Mesodermal cell (in vitro differentiated cells): ENCODE measurements around the gene KCNJ1.

Source experiments
- H3K27ac ChIP-seq: 2 replicates; pipeline ENCODE4 v1.7.0; 2013; ENCODE audit warnings: mild to moderate bottlenecking, low read depth, low read length, moderate library complexity; ENCODE audit not compliant: severe bottlenecking
- H3K36me3 ChIP-seq: 2 replicates; pipeline ENCODE4 v1.7.1; 2013; ENCODE audit warnings: mild to moderate bottlenecking, low read length, moderate library complexity; ENCODE audit not compliant: control insufficient read depth, insufficient read depth
- H3K4me1 ChIP-seq: one replicate; pipeline ENCODE4 v1.7.1; 2013; ENCODE audit warnings: mild to moderate bottlenecking, low read length; ENCODE audit not compliant: insufficient read depth, control insufficient read depth, poor library complexity, severe bottlenecking
- H3K4me3 ChIP-seq: 2 replicates; pipeline ENCODE4 v1.7.0; 2013; ENCODE audit warnings: low read length, control low read depth, mild to moderate bottlenecking; ENCODE audit not compliant: insufficient read depth, poor library complexity, severe bottlenecking; ENCODE audit errors: extremely low read depth
- H3K9me3 ChIP-seq: 2 replicates; pipeline ENCODE4 v1.7.1; 2013; ENCODE audit warnings: mild to moderate bottlenecking, low read length, moderate library complexity; ENCODE audit not compliant: control insufficient read depth
- WGBS, 2 experiments: methylation state at CpG; one replicate each; pipeline ENCODE4 v1.1.5; 2013; ENCODE audit warnings: missing lambda C conversion rate in 2 of 2; ENCODE audit not compliant: insufficient coverage in 2 of 2; 5-methylcytosine and 5-hydroxymethylcytosine counted together

The KCNJ1 gene

GRCh38 chr11:128803449-128804245, 63.4 kb downstream of the KCNJ1 start:
- Histone ChIP-seq H3K27ac (no peak overlapping the region), H3K9me3 (no peaks in the 10 kb centered on the region), H3K36me3 (peaks cover 78% of the 10 kb centered on the region), H3K4me3 (no peak overlapping the region), H3K4me1 (peaks cover 29% of the 10 kb centered on the region)
- WGBS, 2 experiments, result 83 to 86% methylated on average over 5 of the region's 6 CpGs

- Histone ChIP-seq H3K4me3 (no peak overlapping the region), H3K27ac (no peak overlapping the region)
- 88 to 93% methylated on average over 3 of the region's 4 CpGs for WGBS, 2 experiments
Measured at GRCh38 chr11:128803011-128803410, 64.1 kb downstream of the KCNJ1 start.

GRCh38 chr11:128802358-128802981, 64.6 kb downstream of the KCNJ1 start:
- WGBS, 2 experiments, result 64 to 70% methylated on average over 4 of the region's 4 CpGs
- H3K9me3 ChIP-seq, result no peaks in the 10 kb centered on the region
- peaks cover 71% of the 10 kb centered on the region for H3K36me3 ChIP-seq
- peaks cover 29% of the 10 kb centered on the region for H3K4me1 ChIP-seq
- no peak overlapping the region for H3K27ac ChIP-seq
- H3K4me3 ChIP-seq, result no peak overlapping the region

More at GRCh38 chr11:128803011-128803410, 64.1 kb downstream of the KCNJ1 start:
- peaks cover 72% of the 10 kb centered on the region for H3K36me3 ChIP-seq
- H3K4me1 ChIP-seq, result peaks cover 29% of the 10 kb centered on the region
- no peaks in the 10 kb centered on the region for H3K9me3 ChIP-seq

- Histone ChIP-seq H3K4me1 (peaks cover 29% of the 10 kb centered on the region), H3K36me3 (peaks cover 69% of the 10 kb centered on the region), H3K4me3 (no peak overlapping the region), H3K27ac (no peak overlapping the region), H3K9me3 (no peaks in the 10 kb centered on the region)
- WGBS, 2 experiments, result 88 to 91% methylated on average over 5 to 6 of the region's 8 CpGs
Measured at GRCh38 chr11:128800871-128801417, 66.2 kb downstream of the KCNJ1 start.

GRCh38 chr11:128796270-128796669, 70.8 kb downstream of the KCNJ1 start:
- Histone ChIP-seq H3K4me3 (no peak overlapping the region), H3K4me1 (no peaks in the 10 kb centered on the region), H3K9me3 (no peaks in the 10 kb centered on the region), H3K27ac (no peak overlapping the region), H3K36me3 (peaks cover 73% of the 10 kb centered on the region)
- 83 to 86% methylated on average over 1 of the region's 2 CpGs for WGBS, 2 experiments

GRCh38 chr11:128790196-128790595, 76.9 kb downstream of the KCNJ1 start:
- Histone ChIP-seq H3K9me3 (no peaks in the 10 kb centered on the region), H3K4me3 (no peak overlapping the region), H3K4me1 (peaks cover 20% of the 10 kb centered on the region), H3K36me3 (peaks cover 48% of the 10 kb centered on the region), H3K27ac (peak overlapping the region; percentile 77)
- WGBS, 2 experiments, result 48 to 51% methylated on average over 7 to 8 of the region's 11 CpGs

- Histone ChIP-seq H3K4me1 (peaks cover 20% of the 10 kb centered on the region), H3K27ac (peak overlapping the region; percentile 77)
- WGBS, 2 experiments, result 96 to 99% methylated on average over 12 to 14 of the region's 17 CpGs
Measured at GRCh38 chr11:128789497-128790150, 77.5 kb downstream of the KCNJ1 start.

More at GRCh38 chr11:128789497-128790150, 77.5 kb downstream of the KCNJ1 start:
- H3K9me3 ChIP-seq, result no peaks in the 10 kb centered on the region
- no peak overlapping the region for H3K4me3 ChIP-seq
- peaks cover 47% of the 10 kb centered on the region for H3K36me3 ChIP-seq
